ENCODE measurements around the gene MXD4.

Gene MXD4

GRCh38 chr4:2261853-2262144, at the start of gene MXD4:
Gene MXD4, minus strand, starts transcription at chr4:2262109. Its CDS starts 129 bp downstream, at chr4:2261980.
- DNase-seq (ENCODE audit: low spot score in 2 of 2) (no peak), ATAC-seq (replicated peaks; ENCODE audit: extremely low read depth, poor library complexity, severe bottlenecking) (peak; percentile 0)
- Mint-ChIP-seq H3K4me1 (no peaks in the 10 kb centered on the region), H3K36me3 (ENCODE audit: insufficient read depth) (peaks cover 29% of the 10 kb centered on the region), H3K9me3 (no peaks in the 10 kb centered on the region), H3K4me3 (peak within 1 kb of the TSS; percentile 75), H3K27ac (ENCODE audit: low read depth) (peak within 1 kb of the TSS; percentile 76), H3K27me3 (no peaks in the 10 kb centered on the region)

- Mint-ChIP-seq H3K36me3 (ENCODE audit: insufficient read depth) (peaks cover 2% of the 10 kb centered on the region), H3K27ac (ENCODE audit: low read depth) (no peak overlapping the region), H3K27me3 (no peaks in the 10 kb centered on the region), H3K4me3 (no peak overlapping the region), H3K9me3 (no peaks in the 10 kb centered on the region), H3K4me1 (no peaks in the 10 kb centered on the region)
- DNase-seq (ENCODE audit: low spot score in 2 of 2) (no peak), ATAC-seq (replicated peaks; ENCODE audit: extremely low read depth, poor library complexity, severe bottlenecking) (no peak)
These were observed 45.0 kb upstream of the MXD4 start for GRCh38 chr4:2306773-2307410.

GRCh38 chr4:2305766-2306501, 44.0 kb upstream of the MXD4 start:
- Mint-ChIP-seq H3K4me1 (no peaks in the 10 kb centered on the region), H3K9me3 (no peaks in the 10 kb centered on the region), H3K36me3 (ENCODE audit: insufficient read depth) (peaks cover 4% of the 10 kb centered on the region), H3K27me3 (no peaks in the 10 kb centered on the region), H3K4me3 (no peak overlapping the region), H3K27ac (ENCODE audit: low read depth) (no peak overlapping the region)
- DNase-seq (ENCODE audit: low spot score in 2 of 2) (peak in 1 of 2 donors; percentile 8), ATAC-seq (replicated peaks; ENCODE audit: extremely low read depth, poor library complexity, severe bottlenecking) (no peak)

- Mint-ChIP-seq H3K27me3 (no peaks in the 10 kb centered on the region), H3K4me3 (no peak overlapping the region), H3K27ac (ENCODE audit: low read depth) (no peak overlapping the region), H3K9me3 (no peaks in the 10 kb centered on the region), H3K4me1 (no peaks in the 10 kb centered on the region), H3K36me3 (ENCODE audit: insufficient read depth) (peaks cover 6% of the 10 kb centered on the region)
- DNase-seq (ENCODE audit: low spot score in 2 of 2) = peak in 1 of 2 donors; percentile 10
- ATAC-seq (replicated peaks; ENCODE audit: extremely low read depth, poor library complexity, severe bottlenecking) = no peak
These were observed 43.1 kb upstream of the MXD4 start for GRCh38 chr4:2304877-2305561.

- no peaks in the 10 kb centered on the region for H3K9me3 Mint-ChIP-seq
- H3K4me1 Mint-ChIP-seq = no peaks in the 10 kb centered on the region
- no peak overlapping the region for H3K4me3 Mint-ChIP-seq
- DNase-seq (ENCODE audit: low spot score in 2 of 2) (peak in 1 of 2 donors; percentile 12), ATAC-seq (replicated peaks; ENCODE audit: extremely low read depth, poor library complexity, severe bottlenecking) (no peak)
- H3K27ac Mint-ChIP-seq (ENCODE audit: low read depth) = no peak overlapping the region
- H3K36me3 Mint-ChIP-seq (ENCODE audit: insufficient read depth) = peaks cover 6% of the 10 kb centered on the region
- H3K27me3 Mint-ChIP-seq = no peaks in the 10 kb centered on the region
These were observed 42.5 kb upstream of the MXD4 start for GRCh38 chr4:2304321-2304876.

- ATAC-seq (replicated peaks; ENCODE audit: extremely low read depth, poor library complexity, severe bottlenecking) (no peak), DNase-seq (ENCODE audit: low spot score in 2 of 2) (peak in 1 of 2 donors; percentile 10)
- Mint-ChIP-seq H3K9me3 (no peaks in the 10 kb centered on the region), H3K4me1 (no peaks in the 10 kb centered on the region), H3K27me3 (no peaks in the 10 kb centered on the region), H3K27ac (ENCODE audit: low read depth) (no peak overlapping the region), H3K4me3 (no peak overlapping the region), H3K36me3 (ENCODE audit: insufficient read depth) (peaks cover 6% of the 10 kb centered on the region)
These were observed 41.9 kb upstream of the MXD4 start for GRCh38 chr4:2303686-2304320.

GRCh38 chr4:2303121-2303685, 41.3 kb upstream of the MXD4 start:
- no peak overlapping the region for H3K27ac Mint-ChIP-seq (ENCODE audit: low read depth)
- no peak overlapping the region for H3K4me3 Mint-ChIP-seq
- peak in 1 of 2 donors; percentile 10 for DNase-seq (ENCODE audit: low spot score in 2 of 2)
- H3K27me3 Mint-ChIP-seq = no peaks in the 10 kb centered on the region
- H3K9me3 Mint-ChIP-seq = no peaks in the 10 kb centered on the region
- no peaks in the 10 kb centered on the region for H3K4me1 Mint-ChIP-seq
- ATAC-seq (replicated peaks; ENCODE audit: extremely low read depth, poor library complexity, severe bottlenecking) = no peak
- H3K36me3 Mint-ChIP-seq (ENCODE audit: insufficient read depth) = peaks cover 6% of the 10 kb centered on the region

GRCh38 chr4:2302387-2303119, 40.6 kb upstream of the MXD4 start:
- no peaks in the 10 kb centered on the region for H3K9me3 Mint-ChIP-seq
- H3K4me1 Mint-ChIP-seq = peaks cover 6% of the 10 kb centered on the region
- DNase-seq (ENCODE audit: low spot score in 2 of 2) (peak in 1 of 2 donors; percentile 0), ATAC-seq (replicated peaks; ENCODE audit: extremely low read depth, poor library complexity, severe bottlenecking) (no peak)
- no peaks in the 10 kb centered on the region for H3K27me3 Mint-ChIP-seq
- H3K27ac Mint-ChIP-seq (ENCODE audit: low read depth) = no peak overlapping the region
- peaks cover 7% of the 10 kb centered on the region for H3K36me3 Mint-ChIP-seq (ENCODE audit: insufficient read depth)
- no peak overlapping the region for H3K4me3 Mint-ChIP-seq

GRCh38 chr4:2301806-2302205, 39.9 kb upstream of the MXD4 start:
- no peaks in the 10 kb centered on the region for H3K27me3 Mint-ChIP-seq
- H3K4me3 Mint-ChIP-seq = no peak overlapping the region
- H3K36me3 Mint-ChIP-seq (ENCODE audit: insufficient read depth) = peaks cover 8% of the 10 kb centered on the region
- no peak overlapping the region for H3K27ac Mint-ChIP-seq (ENCODE audit: low read depth)
- ATAC-seq (replicated peaks; ENCODE audit: extremely low read depth, poor library complexity, severe bottlenecking) (no peak), DNase-seq (ENCODE audit: low spot score in 2 of 2) (no peak)
- H3K4me1 Mint-ChIP-seq = peaks cover 9% of the 10 kb centered on the region
- H3K9me3 Mint-ChIP-seq = no peaks in the 10 kb centered on the region

- H3K27ac Mint-ChIP-seq (ENCODE audit: low read depth) = no peak overlapping the region
- DNase-seq (ENCODE audit: low spot score in 2 of 2) = no peak
- no peaks in the 10 kb centered on the region for H3K9me3 Mint-ChIP-seq
- ATAC-seq (replicated peaks; ENCODE audit: extremely low read depth, poor library complexity, severe bottlenecking) = no peak
- no peak overlapping the region for H3K4me3 Mint-ChIP-seq
- no peaks in the 10 kb centered on the region for H3K27me3 Mint-ChIP-seq
- peaks cover 8% of the 10 kb centered on the region for H3K36me3 Mint-ChIP-seq (ENCODE audit: insufficient read depth)
- peaks cover 9% of the 10 kb centered on the region for H3K4me1 Mint-ChIP-seq
These were observed 39.3 kb upstream of the MXD4 start for GRCh38 chr4:2301225-2301642.

- Mint-ChIP-seq H3K27me3 (no peaks in the 10 kb centered on the region), H3K27ac (ENCODE audit: low read depth) (peak overlapping the region; percentile 94), H3K9me3 (no peaks in the 10 kb centered on the region), H3K4me1 (peaks cover 12% of the 10 kb centered on the region), H3K36me3 (ENCODE audit: insufficient read depth) (peaks cover 8% of the 10 kb centered on the region), H3K4me3 (no peak overlapping the region)
- DNase-seq (ENCODE audit: low spot score in 2 of 2) (peak in 1 of 2 donors; percentile 4), ATAC-seq (replicated peaks; ENCODE audit: extremely low read depth, poor library complexity, severe bottlenecking) (no peak)
These were observed 38.7 kb upstream of the MXD4 start for GRCh38 chr4:2300431-2301224.

All from central memory CD8-positive, alpha-beta T cell (primary cell).